ENCODE measurements around the gene KDM5B.

The KDM5B gene

GRCh38 chr1:202825748-202826147 lies 17.5 kb upstream of the KDM5B start:
- Histone ChIP-seq H3K36me3 (ENCODE audit: control insufficient read depth, insufficient read depth, low read length) (no peaks in the 10 kb centered on the region), H3K27me3 (replicated peaks; ENCODE audit: control insufficient read depth, insufficient read depth, low read length) (peaks cover 2% of the 10 kb centered on the region), H3K4me3 (replicated peaks; ENCODE audit: low read depth, low read length) (no peak overlapping the region)
- no peak for DNase-seq (ENCODE audit: extremely low read depth, insufficient read length)
- no peak for TF ChIP-seq CTCF (IDR thresholded peaks at IDR 0.05; ENCODE audit: insufficient read depth, low read length, poor library complexity, severe bottlenecking)

GRCh38 chr1:202821467-202821866 lies 13.2 kb upstream of the KDM5B start:
- no peak for TF ChIP-seq CTCF (IDR thresholded peaks at IDR 0.05; ENCODE audit: insufficient read depth, low read length, poor library complexity, severe bottlenecking)
- H3K27me3 ChIP-seq (replicated peaks; ENCODE audit: control insufficient read depth, insufficient read depth, low read length): peaks cover 3% of the 10 kb centered on the region
- no peak for DNase-seq (ENCODE audit: extremely low read depth, insufficient read length)
- no peaks in the 10 kb centered on the region for H3K36me3 ChIP-seq (ENCODE audit: control insufficient read depth, insufficient read depth, low read length)
- H3K4me3 ChIP-seq (replicated peaks; ENCODE audit: low read depth, low read length): no peak overlapping the region

DNA sequence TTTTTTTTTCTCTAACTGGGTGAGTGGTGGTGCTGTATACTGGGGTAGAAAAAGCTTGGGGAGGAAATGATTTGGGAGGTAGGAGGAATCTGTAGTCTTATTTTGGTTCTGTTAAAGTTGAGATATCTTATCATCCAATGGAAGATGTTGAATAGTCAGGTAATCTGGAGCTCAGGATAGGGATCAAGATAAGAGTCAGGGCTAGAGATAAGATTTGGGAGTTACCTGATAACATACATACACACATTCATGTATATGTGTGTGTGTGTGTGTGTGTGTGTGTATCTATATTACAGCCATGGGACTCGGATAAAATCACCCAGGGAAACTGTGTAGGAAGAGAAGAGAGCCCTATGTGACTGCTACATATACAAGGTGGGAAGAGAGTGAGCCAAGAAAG lies 10.6 kb upstream of the KDM5B start:
- no peak overlapping the region for H3K4me3 ChIP-seq (replicated peaks; ENCODE audit: low read depth, low read length)

DNA sequence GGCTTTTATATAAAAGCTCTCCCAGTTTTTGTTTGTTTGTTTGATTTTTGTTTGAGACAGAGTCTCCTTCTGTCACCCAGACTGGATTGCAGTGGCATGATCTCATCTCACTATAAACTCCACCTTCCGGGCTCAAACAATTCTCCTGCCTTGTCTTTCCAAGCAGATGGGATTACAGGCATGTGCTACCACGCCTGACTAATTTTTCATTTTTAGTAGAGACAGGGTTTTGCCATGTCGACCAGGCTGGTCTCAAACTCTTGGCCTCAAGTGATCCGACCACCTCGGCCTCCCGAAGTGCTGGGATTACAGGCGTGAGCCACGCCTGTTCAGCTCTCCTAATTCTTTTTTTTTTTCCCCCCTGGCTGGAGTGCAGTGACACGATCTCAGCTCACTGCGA lies 6.9 kb upstream of the KDM5B start:
- Histone ChIP-seq H3K27me3 (replicated peaks; ENCODE audit: control insufficient read depth, insufficient read depth, low read length) (peaks cover 3% of the 10 kb centered on the region; the same call in 1 of the 2 replicates), H3K4me3 (replicated peaks; ENCODE audit: low read depth, low read length) (no peak overlapping the region), H3K36me3 (ENCODE audit: control insufficient read depth, insufficient read depth, low read length) (no peaks in the 10 kb centered on the region)
- DNase-seq (ENCODE audit: extremely low read depth, insufficient read length): no peak
- TF ChIP-seq CTCF (IDR thresholded peaks at IDR 0.05; ENCODE audit: insufficient read depth, low read length, poor library complexity, severe bottlenecking): no peak

More for the DNA sequence above, 10.6 kb upstream of the KDM5B start:
- DNase-seq (ENCODE audit: extremely low read depth, insufficient read length): no peak
- Histone ChIP-seq H3K27me3 (replicated peaks; ENCODE audit: control insufficient read depth, insufficient read depth, low read length) (peaks cover 1% of the 10 kb centered on the region), H3K36me3 (ENCODE audit: control insufficient read depth, insufficient read depth, low read length) (no peaks in the 10 kb centered on the region)
- TF ChIP-seq CTCF (IDR thresholded peaks at IDR 0.05; ENCODE audit: insufficient read depth, low read length, poor library complexity, severe bottlenecking): no peak

DNA sequence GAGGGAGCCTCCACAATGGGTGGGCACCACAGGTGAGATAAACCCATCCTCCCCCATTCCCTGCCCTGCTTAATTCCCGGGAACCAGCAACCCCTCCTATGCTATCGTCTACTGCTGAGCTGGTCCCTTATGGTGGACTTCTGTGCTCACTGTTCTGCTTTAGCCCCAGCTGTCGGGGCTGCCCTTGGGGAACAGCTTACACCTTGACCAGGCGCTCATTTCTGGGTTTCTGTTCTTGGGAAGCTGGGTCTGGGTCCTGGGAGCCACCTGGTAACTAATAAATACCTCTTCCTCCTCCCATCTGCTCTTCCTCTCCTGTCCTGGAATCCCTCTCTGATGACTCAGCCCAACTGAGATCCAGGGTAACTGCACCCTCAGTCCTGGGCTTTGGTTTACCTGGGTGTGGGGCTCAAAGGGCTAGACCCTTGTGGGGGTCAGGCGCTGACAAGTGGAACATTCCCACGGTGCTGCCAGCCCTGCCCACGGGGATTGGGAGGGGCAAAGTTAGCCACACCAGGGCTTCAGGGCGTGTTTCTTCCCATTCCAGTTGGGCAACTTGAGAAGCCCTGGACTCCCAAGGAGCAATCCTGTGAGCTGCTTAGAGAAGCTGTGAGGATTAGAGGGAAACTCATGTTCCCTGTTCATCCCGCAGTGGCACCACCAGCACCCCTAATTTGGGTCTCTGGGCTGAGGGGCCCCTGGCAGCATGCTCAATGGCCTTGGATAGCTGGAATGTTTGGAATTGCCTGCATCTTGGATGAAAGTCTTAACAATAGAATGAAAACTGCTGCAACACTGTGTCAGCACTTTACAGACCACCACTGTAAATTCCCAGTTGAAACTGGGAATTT lies 4.2 kb upstream of the KDM5B start:
- no peak overlapping the region for H3K4me3 ChIP-seq (replicated peaks; ENCODE audit: low read depth, low read length)
- H3K27me3 ChIP-seq (replicated peaks; ENCODE audit: control insufficient read depth, insufficient read depth, low read length): peaks cover 2% of the 10 kb centered on the region
- no peaks in the 10 kb centered on the region for H3K36me3 ChIP-seq (ENCODE audit: control insufficient read depth, insufficient read depth, low read length)
- DNase-seq (ENCODE audit: extremely low read depth, insufficient read length): no peak
- no peak for TF ChIP-seq CTCF (IDR thresholded peaks at IDR 0.05; ENCODE audit: insufficient read depth, low read length, poor library complexity, severe bottlenecking)
